ENCODE results near the gene DOCK9. TPM values are rescaled to one million over a fixed set of nuclear protein-coding genes. Genes with fewer than 3 reads are reported as not detected.

Gene DOCK9
- total and polyA plus RNA-seq, 2 experiments from 2014 or later: 16.4 to 38.9 TPM

- no peaks in the 10 kb centered on the region for H3K27me3 ChIP-seq
- H2AFZ ChIP-seq: no peak overlapping the region
- H3K36me3 ChIP-seq (replicated peaks; ENCODE audit: insufficient read depth, low read depth): no peaks in the 10 kb centered on the region
- WGBS (ENCODE audit: low lambda C conversion rate, missing lambda C conversion rate): 86% methylated on average over 5 of the region's 5 CpGs
- no peaks in the 10 kb centered on the region for H3K79me2 ChIP-seq
- H3K4me3 ChIP-seq: no peak overlapping the region
- H3K9me3 ChIP-seq (ENCODE audit: low read depth): no peaks in the 10 kb centered on the region
- peaks cover 8% of the 10 kb centered on the region for H3K4me1 ChIP-seq (ENCODE audit: insufficient read depth)
- no peaks in the 10 kb centered on the region for H3K9me2 ChIP-seq (replicated peaks; ENCODE audit: insufficient read depth)
- H3K27ac ChIP-seq: peak overlapping the region; percentile 68
- no peak for TF ChIP-seq EZH2phosphoT487 (IDR thresholded peaks at IDR 0.05; ENCODE audit: low read depth, severe bottlenecking, unreplicated experiment)
- TF ChIP-seq CTCF (IDR thresholded peaks at IDR 0.05; ENCODE audit: poor library complexity): no peak
- no peak for TF ChIP-seq EZH2 (IDR thresholded peaks at IDR 0.05; ENCODE audit: borderline replicate concordance)
- no peaks in the 10 kb centered on the region for H4K20me1 ChIP-seq (ENCODE audit: insufficient read depth, poor library complexity, severe bottlenecking)
- DNase-seq (ENCODE audit: low spot score): no peak
- H3K4me2 ChIP-seq: no peak overlapping the region
Observed at GRCh38 chr13:98776644-98777043, 201.2 kb downstream of the DOCK9 start.

DNA sequence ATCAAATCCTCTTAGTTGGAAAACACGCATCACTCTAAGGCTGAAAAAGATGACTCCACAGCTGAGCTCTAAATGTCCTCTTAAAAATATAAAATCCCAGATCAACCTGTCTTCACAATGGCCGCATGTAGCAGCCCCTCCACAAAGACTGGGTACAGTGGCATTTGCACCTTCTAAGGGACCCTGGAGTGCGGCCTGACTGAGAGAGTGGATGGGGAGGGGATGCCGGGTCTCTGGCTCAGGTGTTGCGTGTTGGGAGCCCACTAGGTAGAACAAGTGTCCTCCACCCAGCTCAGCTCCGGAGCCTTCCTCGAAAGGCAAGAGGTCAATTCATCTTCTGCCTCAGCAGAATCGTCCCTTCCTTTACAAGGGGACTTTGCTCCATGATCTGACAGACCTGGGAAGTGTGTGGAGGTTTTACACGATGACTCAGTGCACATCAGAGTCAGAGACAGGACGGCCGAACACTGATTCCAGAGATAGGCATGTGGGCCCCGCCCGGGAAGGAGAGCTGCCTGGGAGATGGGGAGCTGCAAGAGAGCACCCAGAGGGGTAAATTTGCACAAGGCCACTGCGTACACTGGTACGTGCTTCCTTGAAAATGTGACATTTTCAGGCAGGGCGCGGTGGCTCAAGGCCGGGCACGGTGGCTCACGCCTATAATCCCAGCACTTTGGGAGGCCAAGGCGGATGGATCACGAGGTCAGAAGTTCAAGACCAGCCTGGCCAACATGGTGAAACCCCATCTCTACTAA lies 201.8 kb downstream of the DOCK9 start:
- no peak overlapping the region for H2AFZ ChIP-seq
- H3K27ac ChIP-seq: peak overlapping the region; percentile 94
- TF ChIP-seq EZH2 (IDR thresholded peaks at IDR 0.05; ENCODE audit: borderline replicate concordance) (no peak), CTCF (IDR thresholded peaks at IDR 0.05; ENCODE audit: poor library complexity) (no peak), EZH2phosphoT487 (IDR thresholded peaks at IDR 0.05; ENCODE audit: low read depth, severe bottlenecking, unreplicated experiment) (no peak)
- DNase-seq (ENCODE audit: low spot score): peak; percentile 88
- peaks cover 8% of the 10 kb centered on the region for H3K4me1 ChIP-seq (ENCODE audit: insufficient read depth)
- 75% methylated on average over 22 of the region's 22 CpGs for WGBS (ENCODE audit: low lambda C conversion rate, missing lambda C conversion rate)
- H3K4me2 ChIP-seq: no peak overlapping the region
- no peak overlapping the region for H3K4me3 ChIP-seq
- H3K36me3 ChIP-seq (replicated peaks; ENCODE audit: insufficient read depth, low read depth): no peaks in the 10 kb centered on the region
- H3K27me3 ChIP-seq: no peaks in the 10 kb centered on the region
- no peaks in the 10 kb centered on the region for H3K9me3 ChIP-seq (ENCODE audit: low read depth)
- no peaks in the 10 kb centered on the region for H4K20me1 ChIP-seq (ENCODE audit: insufficient read depth, poor library complexity, severe bottlenecking)
- no peaks in the 10 kb centered on the region for H3K9me2 ChIP-seq (replicated peaks; ENCODE audit: insufficient read depth)
- H3K79me2 ChIP-seq: no peaks in the 10 kb centered on the region

DNA sequence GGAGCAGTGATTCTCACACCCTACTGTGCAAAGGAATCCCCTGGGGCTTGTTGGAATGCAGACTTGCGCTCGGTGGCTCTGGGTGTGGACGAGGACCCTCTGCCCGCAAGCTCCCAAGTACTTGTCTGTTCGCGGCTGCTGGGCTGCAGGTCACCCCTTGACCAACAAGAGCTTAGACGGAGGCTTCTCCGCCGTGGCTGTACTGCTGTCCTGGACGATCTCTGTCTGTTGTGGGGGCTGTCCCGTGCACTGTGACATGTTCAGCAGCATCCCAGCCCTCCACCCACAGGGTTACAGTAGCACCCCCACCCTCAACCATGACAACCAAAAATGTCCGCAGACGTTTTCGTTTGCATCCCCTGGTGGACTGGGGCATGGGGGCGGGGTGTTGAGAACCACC lies 202.5 kb downstream of the DOCK9 start:
- H3K4me1 ChIP-seq (ENCODE audit: insufficient read depth): peaks cover 8% of the 10 kb centered on the region
- no peak for TF ChIP-seq CTCF (IDR thresholded peaks at IDR 0.05; ENCODE audit: poor library complexity)
- TF ChIP-seq EZH2 (IDR thresholded peaks at IDR 0.05; ENCODE audit: borderline replicate concordance): no peak
- DNase-seq (ENCODE audit: low spot score): no peak
- H3K4me3 ChIP-seq: no peak overlapping the region
- H3K36me3 ChIP-seq (replicated peaks; ENCODE audit: insufficient read depth, low read depth): no peaks in the 10 kb centered on the region
- H4K20me1 ChIP-seq (ENCODE audit: insufficient read depth, poor library complexity, severe bottlenecking): no peaks in the 10 kb centered on the region
- no peaks in the 10 kb centered on the region for H3K9me3 ChIP-seq (ENCODE audit: low read depth)
- H2AFZ ChIP-seq: no peak overlapping the region
- H3K4me2 ChIP-seq: no peak overlapping the region
- H3K27me3 ChIP-seq: no peaks in the 10 kb centered on the region
- H3K79me2 ChIP-seq: no peaks in the 10 kb centered on the region
- no peaks in the 10 kb centered on the region for H3K9me2 ChIP-seq (replicated peaks; ENCODE audit: insufficient read depth)
- peak overlapping the region; percentile 94 for H3K27ac ChIP-seq
- WGBS (ENCODE audit: low lambda C conversion rate, missing lambda C conversion rate): 92% methylated on average over 15 of the region's 15 CpGs

Measured in hepatocyte (in vitro differentiated cells).